Measurements from ENCODE around the gene TRA2B. TPM values are rescaled to one million over a fixed set of nuclear protein-coding genes. Genes with fewer than 3 reads are reported as not detected.

TRA2B gene
- total and polyA plus RNA-seq, 4 experiments from 2014 or later: 121 to 181 (median 179) TPM

- Mint-ChIP-seq H3K36me3 (no peaks in the 10 kb centered on the region), H3K4me1 (peaks cover 3 to 13% (median 6%) of the 10 kb centered on the region in 4 donors), H3K4me3 (no peak overlapping the region), H3K27ac (no peak overlapping the region), H3K9me3 (no peaks in the 10 kb centered on the region), H3K27me3 (peaks cover 4% of the 10 kb centered on the region in 2 donors)
- Histone ChIP-seq H3K27ac (ENCODE audit: low read depth, low read length) (no peak overlapping the region), H3K9me3 (ENCODE audit: control insufficient read depth in 1 of 2, low read length in 2 of 2) (no peaks in the 10 kb centered on the region), H3K27me3 (ENCODE audit: insufficient read depth, low read length) (no peaks in the 10 kb centered on the region), H3K4me1 (ENCODE audit: insufficient read depth, low read length) (peaks cover 3% of the 10 kb centered on the region), H3K4me3 (ENCODE audit: low read length in 2 of 2) (no peak overlapping the region), H3K36me3 (ENCODE audit: insufficient read depth, low read length) (no peaks in the 10 kb centered on the region)
- intact Hi-C loops (cut with micrococcal nuclease): loop anchor here (5.0 kb wide), 1 partner anchor 278 kb away; no protein-coding TSS in a partner anchor
- no peak for DNase-seq
- ChIA-PET CTCF (ENCODE audit: partially characterized antibody) (interaction anchor here (0.6 to 7.9 kb wide), 11 partner anchors 7 to 784 kb away, joined by 3 to 185 read pairs (median 3); partner anchors contain the start of gene AHSG), POLR2A (ENCODE audit: partially characterized antibody) (interaction anchor here (1.2 kb wide), 1 partner anchor 555 kb away, joined by 4 read pairs; no protein-coding TSS in a partner anchor)
Measured at GRCh38 chr3:185979721-185980121, 41.9 kb upstream of the TRA2B start.

- H3K9me3 Mint-ChIP-seq: no peaks in the 10 kb centered on the region
- no peaks in the 10 kb centered on the region for H3K27me3 ChIP-seq (ENCODE audit: insufficient read depth, low read length)
- H3K4me3 ChIP-seq (ENCODE audit: low read length in 2 of 2): no peak overlapping the region
- intact Hi-C loops (cut with micrococcal nuclease): loop anchor here (5.0 kb wide), 1 partner anchor 279 kb away; no protein-coding TSS in a partner anchor
- no peaks in the 10 kb centered on the region for H3K9me3 ChIP-seq (ENCODE audit: control insufficient read depth in 1 of 2, low read length in 2 of 2)
- CTCF ChIA-PET (ENCODE audit: partially characterized antibody): interaction anchor here (1.0 to 7.9 kb wide), 7 partner anchors 9 to 637 kb away, joined by 3 to 185 read pairs (median 14); partner anchors contain the start of genes AHSG and TRA2B
- no peaks in the 10 kb centered on the region for H3K36me3 ChIP-seq (ENCODE audit: insufficient read depth, low read length)
- H3K27ac Mint-ChIP-seq: no peak overlapping the region
- no peak for DNase-seq
- H3K4me3 Mint-ChIP-seq: no peak overlapping the region
- peaks cover 3 to 8% (median 6%) of the 10 kb centered on the region in 4 donors for H3K4me1 Mint-ChIP-seq
- H3K27me3 Mint-ChIP-seq: peaks cover 2 to 3% of the 10 kb centered on the region in 2 donors
- H3K36me3 Mint-ChIP-seq: no peaks in the 10 kb centered on the region
- POLR2A ChIA-PET (ENCODE audit: partially characterized antibody): interaction anchor here (0.9 kb wide), 1 partner anchor 41 kb away, joined by 3 read pairs; the partner anchor contains the start of gene TRA2B
- H3K27ac ChIP-seq (ENCODE audit: low read depth, low read length): no peak overlapping the region
- H3K4me1 ChIP-seq (ENCODE audit: insufficient read depth, low read length): peaks cover under 1% of the 10 kb centered on the region
Measured at GRCh38 chr3:185978516-185978915, 40.7 kb upstream of the TRA2B start.

GRCh38 chr3:185977679-185978040, 39.8 kb upstream of the TRA2B start:
- H3K4me1 ChIP-seq (ENCODE audit: insufficient read depth, low read length): no peaks in the 10 kb centered on the region
- H3K27ac Mint-ChIP-seq: no peak overlapping the region
- no peaks in the 10 kb centered on the region for H3K9me3 ChIP-seq (ENCODE audit: control insufficient read depth in 1 of 2, low read length in 2 of 2)
- no peak for DNase-seq
- no peaks in the 10 kb centered on the region for H3K36me3 ChIP-seq (ENCODE audit: insufficient read depth, low read length)
- peaks cover 0 to 2% of the 10 kb centered on the region in 2 donors for H3K27me3 Mint-ChIP-seq
- H3K9me3 Mint-ChIP-seq: no peaks in the 10 kb centered on the region
- H3K27me3 ChIP-seq (ENCODE audit: insufficient read depth, low read length): no peaks in the 10 kb centered on the region
- ChIA-PET CTCF (ENCODE audit: partially characterized antibody) (interaction anchor here (0.5 to 7.9 kb wide), 13 partner anchors 10 to 640 kb away, joined by 3 to 185 read pairs (median 4); partner anchors contain the start of gene TRA2B), POLR2A (ENCODE audit: partially characterized antibody) (no interaction called here)
- no peak overlapping the region for H3K4me3 ChIP-seq (ENCODE audit: low read length in 2 of 2)
- H3K36me3 Mint-ChIP-seq: no peaks in the 10 kb centered on the region
- peaks cover 2 to 5% (median 5%) of the 10 kb centered on the region in 4 donors for H3K4me1 Mint-ChIP-seq
- no peak overlapping the region for H3K27ac ChIP-seq (ENCODE audit: low read depth, low read length)
- H3K4me3 Mint-ChIP-seq: no peak overlapping the region
- intact Hi-C loops (cut with micrococcal nuclease): loop anchor here (1.0 to 5.0 kb wide), 3 partner anchors 35 to 640 kb away; no protein-coding TSS in a partner anchor

- no peaks in the 10 kb centered on the region for H3K27me3 ChIP-seq (ENCODE audit: insufficient read depth, low read length)
- H3K27ac ChIP-seq (ENCODE audit: low read depth, low read length): no peak overlapping the region
- Mint-ChIP-seq H3K36me3 (no peaks in the 10 kb centered on the region), H3K4me1 (peaks cover 2 to 5% (median 5%) of the 10 kb centered on the region in 4 donors), H3K4me3 (no peak overlapping the region), H3K27me3 (peaks cover 0 to 2% of the 10 kb centered on the region in 2 donors), H3K9me3 (no peaks in the 10 kb centered on the region), H3K27ac (no peak overlapping the region)
- no peak overlapping the region for H3K4me3 ChIP-seq (ENCODE audit: low read length in 2 of 2)
- peak; percentile 61 to 70 (median 65) for DNase-seq
- POLR2A ChIA-PET (ENCODE audit: partially characterized antibody): interaction anchor here (0.6 kb wide), 2 partner anchors 613 to 640 kb away, joined by 3 to 4 read pairs; no protein-coding TSS in a partner anchor
- H3K4me1 ChIP-seq (ENCODE audit: insufficient read depth, low read length): no peaks in the 10 kb centered on the region
- CTCF ChIA-PET (ENCODE audit: partially characterized antibody): interaction anchor here (0.5 to 7.9 kb wide), 15 partner anchors 8 to 640 kb away, joined by 3 to 185 read pairs (median 4); no protein-coding TSS in a partner anchor
- H3K9me3 ChIP-seq (ENCODE audit: control insufficient read depth in 1 of 2, low read length in 2 of 2): no peaks in the 10 kb centered on the region
- intact Hi-C loops (cut with micrococcal nuclease): loop anchor here (1.0 to 5.0 kb wide), 3 partner anchors 34 to 640 kb away; no protein-coding TSS in a partner anchor
- no peaks in the 10 kb centered on the region for H3K36me3 ChIP-seq (ENCODE audit: insufficient read depth, low read length)
Measured at GRCh38 chr3:185976977-185977678, 39.3 kb upstream of the TRA2B start.

- H3K27ac Mint-ChIP-seq: no peak overlapping the region
- H3K27me3 Mint-ChIP-seq: peaks cover 0 to 2% of the 10 kb centered on the region in 2 donors
- POLR2A ChIA-PET (ENCODE audit: partially characterized antibody): interaction anchor here (0.6 kb wide), 2 partner anchors 614 to 641 kb away, joined by 3 to 4 read pairs; no protein-coding TSS in a partner anchor
Measured at GRCh38 chr3:185976100-185976499, 38.3 kb upstream of the TRA2B start.

GRCh38 chr3:185971579-185971978, 33.8 kb upstream of the TRA2B start:
- Histone ChIP-seq H3K9me3 (ENCODE audit: control insufficient read depth in 1 of 2, low read length in 2 of 2) (no peaks in the 10 kb centered on the region), H3K4me1 (ENCODE audit: insufficient read depth, low read length) (no peaks in the 10 kb centered on the region), H3K4me3 (ENCODE audit: low read length in 2 of 2) (no peak overlapping the region), H3K27ac (ENCODE audit: low read depth, low read length) (no peak overlapping the region), H3K36me3 (ENCODE audit: insufficient read depth, low read length) (no peaks in the 10 kb centered on the region), H3K27me3 (ENCODE audit: insufficient read depth, low read length) (no peaks in the 10 kb centered on the region)
- ChIA-PET CTCF (ENCODE audit: partially characterized antibody) (interaction anchor here (1.0 to 2.7 kb wide), 3 partner anchors 8 to 645 kb away, joined by 3 to 12 read pairs (median 3); no protein-coding TSS in a partner anchor), POLR2A (ENCODE audit: partially characterized antibody) (no interaction called here)
- DNase-seq: no peak
- Mint-ChIP-seq H3K4me3 (no peak overlapping the region), H3K4me1 (no peaks in the 10 kb centered on the region), H3K27me3 (peaks cover 0 to 2% of the 10 kb centered on the region in 2 donors), H3K9me3 (peaks cover 0 to 2% (median 0%) of the 10 kb centered on the region in 8 donors), H3K36me3 (no peaks in the 10 kb centered on the region), H3K27ac (no peak overlapping the region)
- intact Hi-C loops (cut with micrococcal nuclease): no loop called here

More at GRCh38 chr3:185976100-185976499, 38.3 kb upstream of the TRA2B start:
- Histone ChIP-seq H3K27me3 (ENCODE audit: insufficient read depth, low read length) (no peaks in the 10 kb centered on the region), H3K4me3 (ENCODE audit: low read length in 2 of 2) (no peak overlapping the region), H3K27ac (ENCODE audit: low read depth, low read length) (no peak overlapping the region), H3K9me3 (ENCODE audit: control insufficient read depth in 1 of 2, low read length in 2 of 2) (no peaks in the 10 kb centered on the region), H3K36me3 (ENCODE audit: insufficient read depth, low read length) (no peaks in the 10 kb centered on the region), H3K4me1 (ENCODE audit: insufficient read depth, low read length) (no peaks in the 10 kb centered on the region)
- Mint-ChIP-seq H3K4me1 (peaks cover 2 to 5% (median 5%) of the 10 kb centered on the region in 4 donors), H3K36me3 (no peaks in the 10 kb centered on the region), H3K9me3 (no peaks in the 10 kb centered on the region), H3K4me3 (no peak overlapping the region)
- CTCF ChIA-PET (ENCODE audit: partially characterized antibody): interaction anchor here (1.2 to 7.9 kb wide), 8 partner anchors 7 to 641 kb away, joined by 3 to 185 read pairs (median 7); no protein-coding TSS in a partner anchor
- no peak for DNase-seq
- intact Hi-C loops (cut with micrococcal nuclease): loop anchor here (2.0 to 5.0 kb wide), 2 partner anchors 33 to 281 kb away; no protein-coding TSS in a partner anchor

- Mint-ChIP-seq H3K27me3 (peaks cover 0 to 2% of the 10 kb centered on the region in 2 donors), H3K4me3 (no peak overlapping the region), H3K9me3 (peaks cover 0 to 14% (median 9%) of the 10 kb centered on the region in 8 donors), H3K27ac (no peak overlapping the region), H3K4me1 (no peaks in the 10 kb centered on the region), H3K36me3 (no peaks in the 10 kb centered on the region)
- POLR2A ChIA-PET (ENCODE audit: partially characterized antibody): no interaction called here
- intact Hi-C loops (cut with micrococcal nuclease): no loop called here
- H3K36me3 ChIP-seq (ENCODE audit: insufficient read depth, low read length): no peaks in the 10 kb centered on the region
- H3K27ac ChIP-seq (ENCODE audit: low read depth, low read length): no peak overlapping the region
- CTCF ChIA-PET (ENCODE audit: partially characterized antibody): interaction anchor here (1.1 to 2.6 kb wide), 2 partner anchors 9 to 24 kb away, joined by 7 to 12 read pairs; no protein-coding TSS in a partner anchor
- H3K27me3 ChIP-seq (ENCODE audit: insufficient read depth, low read length): no peaks in the 10 kb centered on the region
- no peak for DNase-seq
- H3K4me3 ChIP-seq (ENCODE audit: low read length in 2 of 2): no peak overlapping the region
- no peaks in the 10 kb centered on the region for H3K9me3 ChIP-seq (ENCODE audit: control insufficient read depth in 1 of 2, low read length in 2 of 2)
- no peaks in the 10 kb centered on the region for H3K4me1 ChIP-seq (ENCODE audit: insufficient read depth, low read length)
Measured at GRCh38 chr3:185968168-185968567, 30.4 kb upstream of the TRA2B start.

All from CD4-positive, alpha-beta memory T cell (primary cell).